AG20443 (cell line): ENCODE measurements around the gene FASN.

Source experiments
- DNase-seq: peaks from one replicate; pipeline ENCODE4 v3.0.0; 2012; ENCODE audit warnings: low spot score, mixed read lengths

Gene FASN

GRCh38 chr17:82101301-82101715, 3.3 kb upstream of the FASN start:
- no peak for DNase-seq

GRCh38 chr17:82100502-82101298, 2.7 kb upstream of the FASN start:
- DNase-seq = no peak

- DNase-seq = no peak
Measured at GRCh38 chr17:82098939-82099763, 1.1 kb upstream of the FASN start.

GRCh38 chr17:82097919-82098168, 192 bp downstream of the FASN start:
- DNase-seq = no peak

- peak; percentile 86 for DNase-seq
Measured at GRCh38 chr17:82097184-82097918, 685 bp downstream of the FASN start.

- no peak for DNase-seq
Measured at GRCh38 chr17:82096709-82097183, 1.3 kb downstream of the FASN start.

- no peak for DNase-seq
Measured at GRCh38 chr17:82095777-82096708, 2.0 kb downstream of the FASN start.

GRCh38 chr17:82094931-82095776, 2.9 kb downstream of the FASN start:
- DNase-seq = no peak

- no peak for DNase-seq
Measured at GRCh38 chr17:82092995-82093751, 4.9 kb downstream of the FASN start.

- DNase-seq = no peak
Measured at GRCh38 chr17:82092628-82092994, 5.4 kb downstream of the FASN start.

GRCh38 chr17:82092094-82092586, 5.9 kb downstream of the FASN start:
- DNase-seq = no peak

GRCh38 chr17:82091264-82092066, 6.6 kb downstream of the FASN start:
- DNase-seq = no peak

GRCh38 chr17:82090549-82091263, 7.3 kb downstream of the FASN start:
- DNase-seq = no peak

- DNase-seq = no peak
Measured at GRCh38 chr17:82089723-82090548, 8.1 kb downstream of the FASN start.

GRCh38 chr17:82088838-82089722, 9.0 kb downstream of the FASN start:
- no peak for DNase-seq
